ENCODE data around the gene SMIM13. TPM values are rescaled to one million over a fixed set of nuclear protein-coding genes. Genes with fewer than 3 reads are reported as not detected.

The SMIM13 gene
- total RNA-seq, 1 donor from 2014 or later: 24.2 TPM

DNA sequence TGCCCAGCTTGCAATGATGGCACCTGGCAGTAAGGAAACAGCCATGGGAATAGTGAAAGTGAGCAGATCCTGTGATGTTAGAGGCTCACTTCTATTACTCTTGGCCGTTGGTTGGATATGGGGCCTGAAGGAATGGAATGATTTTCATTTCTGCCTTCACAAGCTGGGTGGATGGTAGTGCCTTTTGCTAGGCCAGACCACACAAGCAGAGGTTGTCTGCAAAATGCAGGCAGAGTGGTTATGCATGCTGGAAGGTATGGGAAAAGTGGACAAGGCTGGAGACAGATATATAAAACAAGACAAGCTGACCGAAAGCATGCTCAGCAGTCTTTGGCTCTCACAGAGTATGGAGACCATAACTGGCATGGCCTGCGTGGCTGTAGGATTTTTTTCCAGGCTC lies 68.6 kb downstream of the SMIM13 start:
- Mint-ChIP-seq H3K27ac (ENCODE audit: unreplicated experiment) (peak overlapping the region; percentile 3), H3K4me3 (ENCODE audit: unreplicated experiment) (no peak overlapping the region), H3K36me3 (ENCODE audit: low read depth, unreplicated experiment) (no peaks in the 10 kb centered on the region), H3K4me1 (ENCODE audit: low read depth, unreplicated experiment) (peaks cover 17% of the 10 kb centered on the region), H3K9me3 (ENCODE audit: unreplicated experiment) (no peaks in the 10 kb centered on the region), H3K27me3 (ENCODE audit: low read depth, unreplicated experiment) (peaks cover 4% of the 10 kb centered on the region)
- TF ChIP-seq, protein P1, sequence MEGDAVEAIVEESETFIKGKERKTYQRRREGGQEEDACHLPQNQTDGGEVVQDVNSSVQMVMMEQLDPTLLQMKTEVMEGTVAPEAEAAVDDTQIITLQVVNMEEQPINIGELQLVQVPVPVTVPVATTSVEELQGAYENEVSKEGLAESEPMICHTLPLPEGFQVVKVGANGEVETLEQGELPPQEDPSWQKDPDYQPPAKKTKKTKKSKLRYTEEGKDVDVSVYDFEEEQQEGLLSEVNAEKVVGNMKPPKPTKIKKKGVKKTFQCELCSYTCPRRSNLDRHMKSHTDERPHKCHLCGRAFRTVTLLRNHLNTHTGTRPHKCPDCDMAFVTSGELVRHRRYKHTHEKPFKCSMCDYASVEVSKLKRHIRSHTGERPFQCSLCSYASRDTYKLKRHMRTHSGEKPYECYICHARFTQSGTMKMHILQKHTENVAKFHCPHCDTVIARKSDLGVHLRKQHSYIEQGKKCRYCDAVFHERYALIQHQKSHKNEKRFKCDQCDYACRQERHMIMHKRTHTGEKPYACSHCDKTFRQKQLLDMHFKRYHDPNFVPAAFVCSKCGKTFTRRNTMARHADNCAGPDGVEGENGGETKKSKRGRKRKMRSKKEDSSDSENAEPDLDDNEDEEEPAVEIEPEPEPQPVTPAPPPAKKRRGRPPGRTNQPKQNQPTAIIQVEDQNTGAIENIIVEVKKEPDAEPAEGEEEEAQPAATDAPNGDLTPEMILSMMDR (IDR thresholded peaks at IDR 0.05; ENCODE audit: insufficient read depth, low read depth, low read length): no peak
- TF ChIP-seq EZH2 (IDR thresholded peaks at IDR 0.05; ENCODE audit: insufficient read depth, low read length): no peak
- no peaks in the 10 kb centered on the region for H3K27me3 ChIP-seq (ENCODE audit: insufficient read depth, low read length)
- no peaks in the 10 kb centered on the region for H3K36me3 ChIP-seq (ENCODE audit: insufficient read depth, low read length)
- DNase-seq (ENCODE audit: low read depth): no peak
- H3K4me2 ChIP-seq (ENCODE audit: low read length): no peak overlapping the region
- H3K79me2 ChIP-seq (ENCODE audit: insufficient read depth, low read length): no peaks in the 10 kb centered on the region
- FAIRE-seq: no peak
- H3K9me3 ChIP-seq (ENCODE audit: insufficient read depth, low read depth, low read length): no peaks in the 10 kb centered on the region
- peaks cover 12% of the 10 kb centered on the region for H3K4me1 ChIP-seq (ENCODE audit: insufficient read depth, low read length)
- H3K27ac ChIP-seq (ENCODE audit: low read depth, low read length): no peak overlapping the region
- H3K4me3 ChIP-seq (ENCODE audit: insufficient read depth, low read depth, low read length): no peak overlapping the region
- no peak overlapping the region for H3K9ac ChIP-seq (ENCODE audit: low read length)
- H2AFZ ChIP-seq (ENCODE audit: low read depth, low read length): no peak overlapping the region
- H4K20me1 ChIP-seq (ENCODE audit: insufficient read depth, low read length): no peaks in the 10 kb centered on the region

DNA sequence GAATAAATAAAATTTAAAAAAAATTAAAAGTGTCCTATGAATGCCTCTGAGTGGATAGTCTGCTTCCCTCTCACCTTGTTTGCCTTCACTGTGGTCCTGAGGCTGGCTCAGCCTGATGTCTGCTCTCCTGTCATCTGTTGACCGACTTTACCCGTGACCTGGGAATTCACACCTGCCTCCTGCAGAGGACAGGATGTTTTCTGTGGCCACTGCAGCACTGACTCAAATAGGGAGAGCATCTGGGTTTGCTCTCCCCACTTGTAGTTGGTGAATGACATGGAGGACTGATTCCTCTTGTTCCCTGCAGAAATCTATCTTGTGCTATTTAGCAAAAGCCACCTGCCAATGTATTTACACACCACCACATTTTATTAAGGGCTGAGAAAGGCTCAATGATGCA lies 70.3 kb downstream of the SMIM13 start:
- no peaks in the 10 kb centered on the region for H3K79me2 ChIP-seq (ENCODE audit: insufficient read depth, low read length)
- no peaks in the 10 kb centered on the region for H3K27me3 ChIP-seq (ENCODE audit: insufficient read depth, low read length)
- no peak overlapping the region for H3K9ac ChIP-seq (ENCODE audit: low read length)
- H3K36me3 ChIP-seq (ENCODE audit: insufficient read depth, low read length): no peaks in the 10 kb centered on the region
- H3K27ac ChIP-seq (ENCODE audit: low read depth, low read length): no peak overlapping the region
- no peak for FAIRE-seq
- Mint-ChIP-seq H3K4me1 (ENCODE audit: low read depth, unreplicated experiment) (peaks cover 17% of the 10 kb centered on the region), H3K36me3 (ENCODE audit: low read depth, unreplicated experiment) (no peaks in the 10 kb centered on the region), H3K9me3 (ENCODE audit: unreplicated experiment) (no peaks in the 10 kb centered on the region), H3K27me3 (ENCODE audit: low read depth, unreplicated experiment) (peaks cover 6% of the 10 kb centered on the region), H3K4me3 (ENCODE audit: unreplicated experiment) (no peak overlapping the region), H3K27ac (ENCODE audit: unreplicated experiment) (no peak overlapping the region)
- TF ChIP-seq, protein P1 (IDR thresholded peaks at IDR 0.05; ENCODE audit: insufficient read depth, low read depth, low read length): no peak
- TF ChIP-seq EZH2 (IDR thresholded peaks at IDR 0.05; ENCODE audit: insufficient read depth, low read length): no peak
- H2AFZ ChIP-seq (ENCODE audit: low read depth, low read length): no peak overlapping the region
- H3K4me2 ChIP-seq (ENCODE audit: low read length): no peak overlapping the region
- H3K4me1 ChIP-seq (ENCODE audit: insufficient read depth, low read length): peaks cover 12% of the 10 kb centered on the region
- no peaks in the 10 kb centered on the region for H3K9me3 ChIP-seq (ENCODE audit: insufficient read depth, low read depth, low read length)
- no peak overlapping the region for H3K4me3 ChIP-seq (ENCODE audit: insufficient read depth, low read depth, low read length)
- DNase-seq (ENCODE audit: low read depth): no peak
- no peaks in the 10 kb centered on the region for H4K20me1 ChIP-seq (ENCODE audit: insufficient read depth, low read length)

DNA sequence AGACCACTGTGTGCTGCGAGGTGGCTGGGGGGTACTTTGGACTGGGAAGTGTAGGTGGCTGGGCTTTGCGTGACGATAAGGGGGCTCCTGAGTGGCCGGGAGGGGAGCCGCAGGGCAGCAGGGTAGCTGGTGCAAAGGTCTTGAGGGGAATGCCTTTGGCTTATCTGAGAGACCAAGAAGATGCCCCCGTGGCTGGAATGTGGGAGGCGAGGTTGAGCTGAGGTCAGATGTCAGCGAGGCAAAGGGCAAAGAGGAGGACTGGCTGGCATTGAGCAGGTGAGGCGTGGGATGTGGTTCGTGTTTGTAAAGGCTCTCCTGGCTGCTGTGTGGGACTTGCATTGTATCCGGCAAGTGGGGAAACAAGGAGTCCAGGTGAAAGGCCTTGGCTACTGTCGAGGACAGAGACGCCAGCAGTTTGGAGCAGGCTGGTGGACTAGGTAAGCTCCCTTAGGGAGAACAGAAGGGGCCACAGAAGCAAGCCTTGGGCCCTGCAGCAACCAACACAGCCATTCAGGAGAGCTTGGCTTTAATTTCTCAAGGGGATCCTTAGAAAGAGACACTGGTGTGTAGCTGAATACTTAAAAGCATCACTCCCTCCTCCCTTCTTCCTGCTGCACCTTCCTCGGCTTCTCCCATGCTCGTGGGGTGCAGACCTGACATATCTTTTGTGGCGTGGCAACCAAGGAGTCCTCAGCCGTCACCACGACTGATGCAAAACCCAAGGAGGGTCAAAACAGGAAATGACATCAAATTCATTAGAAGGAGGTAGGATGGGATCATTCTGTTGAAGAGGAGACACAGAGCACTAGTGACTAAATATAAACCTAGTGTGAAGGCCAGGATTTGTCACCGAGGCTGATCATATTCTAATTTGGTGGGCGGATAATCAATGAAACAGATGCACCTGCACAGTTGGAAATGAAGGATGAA lies 71.3 kb downstream of the SMIM13 start:
- H3K27me3 ChIP-seq (ENCODE audit: insufficient read depth, low read length): no peaks in the 10 kb centered on the region
- no peaks in the 10 kb centered on the region for H4K20me1 ChIP-seq (ENCODE audit: insufficient read depth, low read length)
- TF ChIP-seq, protein P1 (IDR thresholded peaks at IDR 0.05; ENCODE audit: insufficient read depth, low read depth, low read length): no peak
- no peak for TF ChIP-seq EZH2 (IDR thresholded peaks at IDR 0.05; ENCODE audit: insufficient read depth, low read length)
- H2AFZ ChIP-seq (ENCODE audit: low read depth, low read length): no peak overlapping the region
- H3K27ac Mint-ChIP-seq (ENCODE audit: unreplicated experiment): no peak overlapping the region
- H3K79me2 ChIP-seq (ENCODE audit: insufficient read depth, low read length): no peaks in the 10 kb centered on the region
- H3K9ac ChIP-seq (ENCODE audit: low read length): no peak overlapping the region
- no peak for FAIRE-seq
- DNase-seq (ENCODE audit: low read depth): no peak
- H3K27me3 Mint-ChIP-seq (ENCODE audit: low read depth, unreplicated experiment): peaks cover 8% of the 10 kb centered on the region
- no peaks in the 10 kb centered on the region for H3K36me3 ChIP-seq (ENCODE audit: insufficient read depth, low read length)
- no peaks in the 10 kb centered on the region for H3K9me3 ChIP-seq (ENCODE audit: insufficient read depth, low read depth, low read length)
- H3K9me3 Mint-ChIP-seq (ENCODE audit: unreplicated experiment): no peaks in the 10 kb centered on the region
- H3K36me3 Mint-ChIP-seq (ENCODE audit: low read depth, unreplicated experiment): no peaks in the 10 kb centered on the region
- H3K4me3 Mint-ChIP-seq (ENCODE audit: unreplicated experiment): no peak overlapping the region
- no peak overlapping the region for H3K4me2 ChIP-seq (ENCODE audit: low read length)
- peaks cover 17% of the 10 kb centered on the region for H3K4me1 Mint-ChIP-seq (ENCODE audit: low read depth, unreplicated experiment)
- peaks cover 12% of the 10 kb centered on the region for H3K4me1 ChIP-seq (ENCODE audit: insufficient read depth, low read length)
- no peak overlapping the region for H3K4me3 ChIP-seq (ENCODE audit: insufficient read depth, low read depth, low read length)
- no peak overlapping the region for H3K27ac ChIP-seq (ENCODE audit: low read depth, low read length)
